Coronary artery (tissue), 2 donors: ENCODE results near the gene HSPA1A.
A peak's percentile ranks its signal among the peaks of the same experiment; 100 is the strongest.
"Not testable (repeated sequence)": the region's sequence is repeated elsewhere in the genome, so short reads cannot be mapped to it uniquely, and the experiment has no call there.

Experiments used
- DNase-seq: peaks from one replicate; pipeline ENCODE4 v3.0.0-alpha.2; 2017; ENCODE audit warnings: low spot score
- H3K27ac ChIP-seq, 2 donors: fragments of 200-600 bp; sonication (generic); one replicate each; pipeline ENCODE4 v1.5.1; 2016 to 2019
- H3K4me3 ChIP-seq: fragments of 200-600 bp; sonication (generic); 2 replicates; pipeline ENCODE4 v1.5.1; 2016; ENCODE audit warnings: mild to moderate bottlenecking, moderate library complexity
- CTCF ChIP-seq: fragments of 200-600 bp; sonication (generic); IDR thresholded peaks from one replicate; pipeline ENCODE4 v1.5.1; 2019; ENCODE audit warnings: antibody characterized with exemption

The HSPA1A gene

GRCh38 chr6:31794294-31794865, 21.0 kb upstream of the HSPA1A start:
- DNase-seq = no peak
- H3K27ac ChIP-seq = peak overlapping the region; percentile 91 to 97
- H3K4me3 ChIP-seq = peak overlapping the region; percentile 94
- no peak for TF ChIP-seq CTCF

- no peak for TF ChIP-seq CTCF
- peak; percentile 74 for DNase-seq
These were observed 20.3 kb upstream of the HSPA1A start for GRCh38 chr6:31794866-31795615.

GRCh38 chr6:31795616-31796298, 19.6 kb upstream of the HSPA1A start, which contains the start of gene VARS1:
TSS of gene VARS1 (minus strand) at chr6:31795752. CDS start at chr6:31795217, 535 bp downstream.
- peak; percentile 79 for TF ChIP-seq CTCF
- peak; percentile 95 for DNase-seq
- H3K27ac ChIP-seq = peak within 1 kb of the TSS; percentile 91 to 97
- H3K4me3 ChIP-seq = peak within 1 kb of the TSS; percentile 94

More at GRCh38 chr6:31794866-31795615, 20.3 kb upstream of the HSPA1A start:
- Histone ChIP-seq H3K27ac (peak overlapping the region; percentile 91 to 97), H3K4me3 (peak overlapping the region; percentile 94)

GRCh38 chr6:31796993-31797385, 18.4 kb upstream of the HSPA1A start:
- no peak for TF ChIP-seq CTCF
- H3K27ac ChIP-seq = no peak overlapping the region
- no peak for DNase-seq
- H3K4me3 ChIP-seq = no peak overlapping the region

GRCh38 chr6:31797588-31797987, 17.8 kb upstream of the HSPA1A start:
- no peak overlapping the region for H3K4me3 ChIP-seq
- DNase-seq = no peak
- H3K27ac ChIP-seq = no peak overlapping the region
- no peak for TF ChIP-seq CTCF

GRCh38 chr6:31799781-31800180, 15.6 kb upstream of the HSPA1A start:
- DNase-seq = no peak
- Histone ChIP-seq H3K4me3 (no peak overlapping the region), H3K27ac (peak overlapping the region in 1 of 2 donors; percentile 27)
- TF ChIP-seq CTCF = no peak

GRCh38 chr6:31801031-31801927, 14.1 kb upstream of the HSPA1A start:
- not testable (repeated sequence) for H3K4me3 ChIP-seq, DNase-seq, H3K27ac ChIP-seq
